Small intestine (tissue), 7 donors: ENCODE data around the gene RNF152. TPM values are rescaled to one million over a fixed set of nuclear protein-coding genes. Genes with fewer than 3 reads are reported as not detected.

Experiments used
- DNase-seq, 2 donors: peaks; one replicate each; pipeline versions ENCODE4 v3.0.0 to v3.0.0-alpha.2; 2013
- FAIRE-seq: peaks from 2 replicates; lab custom pipeline; 2012; peaks lifted over from hg19 to GRCh38; lab: Jason Lieb, UNC
- H3K27ac ChIP-seq, 3 donors: one replicate each; pipeline ENCODE4 v1.5.1; 2013; ENCODE audit warnings: low read length in 2 of 3, mild to moderate bottlenecking in 2 of 3, control low read depth in 1 of 3, inconsistent platforms in 1 of 3, low read depth in 1 of 3, moderate library complexity in 1 of 3
- H3K27me3 ChIP-seq, 3 donors: one replicate each; pipeline ENCODE4 v1.6.1; 2013; ENCODE audit warnings: low read length in 3 of 3, inconsistent platforms in 1 of 3; ENCODE audit not compliant: control insufficient read depth in 3 of 3, insufficient read depth in 3 of 3
- H3K36me3 ChIP-seq, 3 donors: one replicate each; pipeline ENCODE4 v1.6.1; 2013; ENCODE audit warnings: low read length in 3 of 3, inconsistent platforms in 1 of 3, low read depth in 1 of 3, mild to moderate bottlenecking in 1 of 3, moderate library complexity in 1 of 3; ENCODE audit not compliant: control insufficient read depth in 3 of 3, insufficient read depth in 2 of 3
- H3K4me1 ChIP-seq, 3 donors: one replicate each; pipeline ENCODE4 v1.6.1; 2013; ENCODE audit warnings: low read length in 2 of 3, inconsistent platforms in 1 of 3, low read depth in 1 of 3, mild to moderate bottlenecking in 1 of 3, moderate library complexity in 1 of 3; ENCODE audit not compliant: control insufficient read depth in 3 of 3, insufficient read depth in 2 of 3
- H3K4me3 ChIP-seq, 3 donors: one replicate each; pipeline ENCODE4 v1.5.1; 2013; ENCODE audit warnings: low read length in 3 of 3, control low read depth in 1 of 3, inconsistent platforms in 1 of 3, low read depth in 1 of 3, mild to moderate bottlenecking in 1 of 3, moderate library complexity in 1 of 3
- H3K9me3 ChIP-seq, 2 donors: one replicate each; pipeline ENCODE4 v1.6.1; 2013; ENCODE audit warnings: low read depth in 1 of 2, low read length in 1 of 2; ENCODE audit not compliant: control insufficient read depth in 2 of 2, insufficient read depth in 1 of 2
- WGBS, 3 donors: extraction: QIAGEN DNeasy Blood & Tissue Kit; methylation state at CpG; one replicate each; pipeline ENCODE4 v1.1.7; 2013; 5-methylcytosine and 5-hydroxymethylcytosine counted together
- polyA plus RNA-seq, 4 donors: library from polyadenylated mRNA; stranded (reverse) in 3 of 4; unstranded in 1 of 4; fragments of 200-250 nt in 3 of 4; fragments of 120-200 nt in 1 of 4; gene quantifications; one replicate each; pipeline versions ENCODE4 v1.2.1 to v1.2.3, GENCODE V29; 2013
- donor health status: healthy with polysubstance abuse.
- donor health status: control.
- donor health status: control.
- donor health status: Bipolar disorder and iron deficiency.
- donor health status: healthy.

The RNF152 gene
- polyA plus RNA-seq, 4 donors, result 1.4 to 7.3 (median 4.4) TPM

DNA sequence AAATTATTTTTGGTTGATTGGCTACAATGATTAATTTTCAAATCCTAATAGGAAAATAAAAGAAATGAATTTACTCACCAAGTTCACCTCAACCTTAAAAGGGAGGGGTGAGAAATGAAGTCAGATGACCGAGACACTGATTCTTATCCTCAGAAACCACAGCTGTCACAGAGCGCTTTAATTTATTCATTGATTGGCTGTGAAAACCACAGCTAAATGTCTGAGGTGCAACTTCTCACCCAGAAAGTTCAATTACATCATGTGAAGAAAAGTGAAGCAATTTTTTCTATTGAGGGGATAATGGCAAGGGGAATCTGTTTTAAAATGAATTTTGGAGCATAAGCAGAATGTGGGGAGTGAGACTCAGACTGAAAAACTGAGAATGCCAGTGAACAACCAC is 128.4 kb downstream of the RNF152 start:
- Histone ChIP-seq H3K27me3 (no peaks in the 10 kb centered on the region), H3K27ac (no peak overlapping the region), H3K4me1 (no peaks in the 10 kb centered on the region), H3K4me3 (no peak overlapping the region), H3K9me3 (no peaks in the 10 kb centered on the region), H3K36me3 (no peaks in the 10 kb centered on the region)
- no peak for FAIRE-seq
- WGBS, 3 donors, result 59 to 87% (median 72%) methylated on average over 2 of the region's 2 CpGs
- no peak for DNase-seq

DNA sequence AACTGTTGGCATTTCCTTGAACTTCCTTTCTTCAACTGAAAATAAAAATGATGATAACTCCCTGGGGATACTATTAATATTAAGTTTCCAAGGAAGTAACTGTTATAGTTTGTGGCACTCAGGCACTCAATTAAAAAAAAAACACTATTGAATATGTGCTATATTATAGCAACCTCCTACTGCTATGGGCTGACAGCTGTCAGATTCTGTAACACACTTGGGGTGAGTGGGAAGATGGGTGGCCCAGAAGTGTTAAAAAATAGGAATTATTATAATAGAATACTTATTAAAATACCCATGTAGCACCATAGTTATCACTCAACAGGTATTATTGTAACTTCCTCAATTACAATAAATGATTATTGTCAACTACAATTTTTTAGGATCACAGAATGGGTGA is 130.9 kb downstream of the RNF152 start:
- no peaks in the 10 kb centered on the region for H3K4me1 ChIP-seq
- no peak overlapping the region for H3K4me3 ChIP-seq
- H3K27ac ChIP-seq, result no peak overlapping the region
- DNase-seq (no peak), FAIRE-seq (no peak)
- H3K27me3 ChIP-seq, result no peaks in the 10 kb centered on the region
- no peaks in the 10 kb centered on the region for H3K36me3 ChIP-seq
- no peaks in the 10 kb centered on the region for H3K9me3 ChIP-seq
